HG03103 (cell line): ENCODE results near the gene IRAK2.
"Not testable (repeated sequence)": the region's sequence is repeated elsewhere in the genome, so short reads cannot be mapped to it uniquely, and the experiment has no call there.

Experiments used
- ATAC-seq: cut with Tn5 transposase; IDR thresholded peaks from one replicate; pipeline ENCODE4 v1.9.1; 2021; ENCODE audit warnings: low read depth; ENCODE audit not compliant: unreplicated experiment

The IRAK2 gene

DNA sequence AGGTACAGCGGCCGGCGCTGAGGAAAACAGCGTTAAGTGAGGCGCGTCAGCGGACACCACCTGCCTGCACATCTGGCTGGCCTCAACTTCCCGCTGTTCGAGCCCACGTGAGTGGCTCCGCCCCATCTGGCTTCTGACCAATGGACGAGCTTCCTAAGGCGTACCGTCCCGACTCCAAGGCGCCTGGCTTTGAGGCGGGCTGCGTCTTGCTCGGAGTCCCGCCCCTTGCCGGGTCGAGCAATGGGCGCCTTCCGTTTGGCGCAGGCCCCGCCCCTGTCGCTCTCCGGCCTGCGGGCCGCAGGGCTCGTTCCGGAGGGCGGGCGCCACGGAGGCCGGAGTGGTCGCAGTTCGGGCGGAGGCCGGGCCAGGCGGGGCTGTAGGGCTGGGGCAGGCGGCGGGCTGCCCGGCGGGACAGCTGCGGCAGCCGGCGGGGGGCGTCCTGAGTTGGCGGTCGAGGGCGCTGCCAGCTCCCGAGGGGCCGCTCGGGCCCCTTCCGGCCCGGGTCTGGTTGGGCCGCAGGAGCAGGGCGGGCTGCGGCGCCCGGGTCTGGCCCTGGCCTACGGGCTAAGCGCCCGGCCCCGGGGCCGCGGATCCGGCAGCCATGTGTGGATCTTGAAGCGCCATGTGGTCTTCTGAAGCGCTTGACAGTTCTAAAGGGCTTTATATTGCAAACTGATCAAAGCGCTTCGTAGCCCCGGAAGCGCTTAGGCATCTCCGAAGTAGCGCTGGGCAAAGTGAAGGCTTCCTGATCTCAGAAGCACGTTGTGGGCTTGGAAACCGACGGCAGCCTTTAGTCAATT is 83.7 kb downstream of the IRAK2 start, which contains the start of gene TATDN2:
TSS of gene TATDN2 (plus strand) at position 276 of the 800 bp plus-strand sequence. CDS start 742 bp downstream, outside the sequence.
- ATAC-seq, result peak; percentile 92

GRCh38 chr3:10248984-10249748 is 84.4 kb downstream of the IRAK2 start:
- no peak for ATAC-seq

- no peak for ATAC-seq
Measured at GRCh38 chr3:10249833-10250232, 85.1 kb downstream of the IRAK2 start.

- ATAC-seq, result no peak
Measured at GRCh38 chr3:10251006-10251405, 86.3 kb downstream of the IRAK2 start.

- ATAC-seq, result no peak
Measured at GRCh38 chr3:10253731-10254130, 89.0 kb downstream of the IRAK2 start.

- ATAC-seq, result no peak
Measured at GRCh38 chr3:10255835-10256234, 91.1 kb downstream of the IRAK2 start.

DNA sequence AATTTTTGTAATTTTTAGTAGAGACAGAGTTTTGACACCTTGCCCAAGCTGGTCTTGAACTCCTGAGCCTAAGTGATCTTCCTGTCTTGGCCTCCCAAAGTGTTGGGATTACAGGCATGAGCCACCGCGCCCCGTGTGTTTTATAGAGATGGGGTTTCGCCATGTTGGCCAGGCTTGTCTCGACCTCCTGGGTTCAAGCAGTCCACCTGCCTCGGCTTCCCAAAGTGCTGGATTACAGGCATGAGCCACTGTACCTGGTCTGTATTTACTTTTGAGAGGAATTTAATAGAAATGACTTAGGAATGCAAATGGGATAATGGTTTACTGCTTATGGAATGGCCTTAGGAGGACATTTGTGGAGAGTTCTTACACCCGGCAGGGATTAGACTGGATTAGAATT is 94.3 kb downstream of the IRAK2 start:
- no peak for ATAC-seq

DNA sequence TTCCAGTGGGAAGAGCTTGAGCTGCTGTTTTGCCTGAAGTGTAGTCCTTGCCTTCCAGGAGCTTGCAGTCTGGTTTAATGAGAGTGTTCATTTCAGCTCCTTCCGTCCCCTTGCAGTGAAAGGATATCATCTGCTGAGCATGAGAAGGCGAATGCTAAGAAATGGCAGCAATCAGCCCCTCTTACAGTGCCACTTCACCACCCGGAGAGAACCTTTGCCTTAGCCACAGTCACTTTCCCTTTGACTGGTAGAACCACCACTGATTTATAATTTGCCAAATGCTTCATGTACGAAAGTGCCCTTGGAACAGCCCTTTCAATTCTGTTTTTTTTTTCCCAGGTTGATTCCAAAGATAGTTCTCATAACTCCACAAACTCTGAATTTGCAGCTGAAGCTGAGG is 95.1 kb downstream of the IRAK2 start:
- no peak for ATAC-seq

DNA sequence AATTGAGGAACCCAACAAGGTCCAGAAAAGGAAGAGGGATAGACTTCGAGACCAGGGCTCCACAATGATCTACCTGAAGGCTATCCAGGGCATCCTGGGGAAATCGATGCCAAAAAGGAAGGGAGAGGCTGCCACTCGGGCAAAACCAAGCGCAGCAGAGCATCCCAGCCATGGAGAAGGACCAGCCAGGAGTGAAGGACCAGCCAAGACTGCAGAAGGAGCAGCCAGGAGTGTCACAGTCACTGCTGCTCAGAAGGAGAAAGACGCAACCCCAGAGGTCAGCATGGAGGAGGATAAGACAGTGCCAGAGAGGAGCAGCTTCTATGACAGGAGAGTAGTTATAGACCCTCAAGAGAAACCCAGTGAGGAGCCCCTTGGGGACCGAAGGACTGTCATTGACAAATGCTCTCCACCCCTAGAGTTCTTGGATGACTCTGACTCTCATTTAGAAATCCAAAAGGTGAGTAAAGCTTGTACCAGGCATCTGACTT is 95.5 kb downstream of the IRAK2 start:
- no peak for ATAC-seq

DNA sequence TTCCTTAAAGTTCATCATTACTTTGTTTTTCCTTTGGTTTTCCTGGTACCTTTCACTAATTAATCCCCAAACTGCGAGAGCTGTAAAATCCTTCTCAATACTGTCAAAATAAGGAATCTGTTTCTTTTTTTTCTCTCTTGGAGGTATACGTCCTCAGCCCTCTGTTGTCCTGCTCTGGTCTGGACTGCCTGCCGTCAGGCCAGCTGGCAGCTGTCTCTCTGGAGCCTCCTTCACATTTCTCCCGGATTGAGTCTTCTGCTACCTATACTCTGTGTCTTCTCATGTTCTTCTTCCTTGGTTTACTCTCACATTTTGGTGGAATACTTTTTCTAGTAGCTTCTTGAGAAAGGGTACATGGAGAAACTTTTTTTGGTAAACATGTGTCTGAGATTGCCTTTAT is 97.3 kb downstream of the IRAK2 start:
- ATAC-seq, result no peak

DNA sequence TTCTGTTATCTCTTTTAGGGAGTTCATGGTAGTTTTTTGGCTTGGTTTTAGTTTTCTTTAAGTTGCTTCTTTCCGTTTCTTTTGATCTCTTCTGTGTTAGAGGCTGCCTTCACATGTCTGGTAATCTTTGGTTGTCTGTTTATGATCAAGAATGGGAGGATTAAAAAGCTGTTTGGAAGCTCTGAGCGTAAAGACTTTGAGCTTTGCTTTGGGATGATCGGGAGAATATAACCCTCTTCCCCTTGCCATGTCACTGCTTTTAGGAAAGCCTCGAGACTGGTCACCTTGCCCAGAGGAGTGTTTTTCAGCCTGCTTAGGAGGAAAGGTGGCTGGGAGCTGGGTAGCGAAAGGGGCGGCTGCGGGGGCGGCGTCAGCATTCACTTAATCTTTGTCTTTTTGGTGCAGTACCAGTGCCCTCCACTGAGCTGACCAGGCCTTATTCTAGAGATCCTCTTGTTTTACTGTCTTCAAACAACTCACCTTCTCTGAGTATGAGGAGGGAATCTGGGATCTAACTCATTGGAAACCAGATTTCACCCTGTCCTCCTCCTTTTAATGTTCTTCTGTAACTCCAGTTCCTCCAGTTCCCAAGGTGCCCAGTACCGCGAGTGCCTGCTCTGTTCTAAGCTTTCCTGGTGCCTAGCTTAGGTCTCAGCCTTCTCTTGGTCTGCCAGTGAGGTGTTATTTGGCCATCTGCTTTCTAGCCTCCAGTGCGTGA is 99.1 kb downstream of the IRAK2 start:
- ATAC-seq, result no peak

GRCh38 chr3:10265833-10266232 is 101.1 kb downstream of the IRAK2 start:
- ATAC-seq, result no peak

DNA sequence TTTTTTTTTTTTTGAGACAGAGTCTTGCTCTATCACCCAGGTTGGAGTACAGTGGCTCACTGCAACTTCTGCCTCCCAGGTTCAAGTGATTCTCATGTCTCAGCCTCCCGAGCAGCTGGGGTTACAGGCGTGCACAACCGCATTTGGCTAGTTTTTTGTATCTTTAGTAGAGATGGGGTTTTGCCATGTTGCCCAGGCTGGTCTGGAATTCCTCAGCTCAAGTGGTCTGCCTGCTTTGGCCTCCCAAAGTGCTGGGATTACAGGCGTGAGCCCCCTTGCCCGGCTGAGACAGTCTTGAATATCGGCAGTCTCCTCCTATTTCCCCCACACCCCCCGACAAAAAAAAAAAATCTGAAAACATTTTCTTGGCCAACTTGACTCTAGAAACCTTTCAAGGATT is 102.2 kb downstream of the IRAK2 start:
- not testable (repeated sequence) for ATAC-seq

- no peak for ATAC-seq
Measured at GRCh38 chr3:10268116-10268515, 103.4 kb downstream of the IRAK2 start.

GRCh38 chr3:10268930-10269329 is 104.2 kb downstream of the IRAK2 start:
- ATAC-seq, result no peak

DNA sequence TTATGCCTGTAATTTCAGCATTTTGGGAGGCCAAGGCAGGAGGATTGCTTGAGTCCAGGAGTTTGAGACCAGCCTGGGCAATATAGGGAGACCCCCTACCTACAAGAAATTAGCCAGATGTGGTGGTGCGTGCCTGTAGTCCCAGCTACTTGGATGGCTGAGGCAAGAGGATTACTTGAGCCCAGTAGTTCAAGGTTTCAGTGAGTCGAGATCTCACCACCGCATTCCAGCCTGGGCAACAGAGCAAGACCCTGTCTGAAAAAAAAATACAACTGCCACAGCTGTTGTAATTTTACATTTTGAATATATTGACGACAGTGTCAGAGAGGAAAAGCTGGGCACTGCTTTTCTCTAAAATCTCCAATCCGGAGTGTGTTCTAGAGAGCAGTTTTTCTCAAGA is 104.7 kb downstream of the IRAK2 start:
- ATAC-seq, result no peak

GRCh38 chr3:10272476-10272875 is 107.8 kb downstream of the IRAK2 start:
- ATAC-seq, result not testable (repeated sequence)

DNA sequence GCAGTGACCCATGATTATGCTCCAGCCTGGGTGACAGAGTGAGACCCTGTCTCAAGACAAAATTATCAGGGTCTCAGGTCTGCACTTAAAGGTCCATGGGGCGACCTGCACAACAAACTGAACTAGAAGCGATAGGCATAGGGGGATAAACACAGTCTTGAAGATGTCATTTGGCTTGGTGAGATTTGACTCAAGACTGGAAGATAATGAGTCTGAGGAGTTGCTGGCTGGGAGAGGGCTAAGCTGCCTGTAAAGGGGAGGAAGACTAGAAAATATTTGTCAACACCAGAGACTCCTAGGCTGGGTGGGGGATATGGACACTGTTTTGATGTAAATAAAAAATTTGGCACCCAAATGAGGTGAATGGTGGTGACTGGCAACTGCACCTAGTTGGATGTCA is 108.3 kb downstream of the IRAK2 start:
- no peak for ATAC-seq

DNA sequence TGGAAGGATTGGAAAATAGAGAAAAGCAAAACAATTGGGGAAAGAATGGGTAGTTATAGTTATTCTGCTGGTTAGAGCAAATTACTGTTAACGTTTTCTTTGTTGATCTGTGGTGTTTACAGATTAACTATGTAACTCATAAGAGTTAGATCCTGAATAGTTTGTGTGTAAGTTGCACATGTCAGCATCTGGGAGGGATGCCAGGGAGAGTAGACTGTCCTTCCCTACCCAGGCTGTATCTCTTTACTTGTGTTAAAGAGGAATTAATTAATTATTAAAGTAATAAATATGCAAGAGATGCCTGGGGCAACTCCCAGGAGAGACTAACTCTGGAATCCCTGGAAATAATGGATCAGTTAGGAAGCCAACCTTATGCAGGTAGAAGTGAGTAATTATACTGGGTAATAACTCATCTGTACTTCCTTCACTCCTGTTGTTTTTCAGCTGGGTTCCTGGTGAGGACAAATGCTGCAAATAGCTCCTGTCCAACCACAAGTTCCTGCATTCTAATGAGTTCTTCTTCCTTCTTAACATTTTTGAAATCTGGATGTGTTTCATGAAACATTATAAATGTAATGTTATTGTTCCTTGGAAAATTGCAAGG is 109.1 kb downstream of the IRAK2 start:
- ATAC-seq, result no peak

DNA sequence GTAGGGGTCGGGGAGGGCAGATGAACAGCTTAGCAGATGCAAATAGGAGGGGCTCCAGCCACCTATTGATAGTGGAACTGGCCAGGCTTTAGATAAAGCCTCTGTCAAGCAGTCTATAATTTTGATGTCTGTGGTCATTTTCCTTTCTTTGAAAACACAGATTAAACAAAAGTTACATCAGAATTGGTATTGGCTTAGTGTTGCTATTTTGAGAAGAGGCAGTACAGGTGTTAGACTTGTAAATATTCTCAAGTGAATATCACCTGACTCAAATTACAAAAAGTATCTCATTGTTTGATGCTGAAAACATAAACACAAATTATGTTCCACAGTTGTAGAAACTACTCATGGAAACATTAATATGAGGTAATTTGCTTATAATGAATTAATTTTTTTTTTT is 109.9 kb downstream of the IRAK2 start:
- ATAC-seq, result no peak
